Endothelial cell of umbilical vein (primary cell): Measurements from ENCODE around the gene RCVRN. TPM values are rescaled to one million over a fixed set of nuclear protein-coding genes. Genes with fewer than 3 reads are reported as not detected.

Source experiments
- BruUV-seq: library from RNA; stranded (reverse); fragments of 400-500 nt; replicated peaks from 2 replicates; lab custom pipeline; 2021; lab: Mats Ljungman, UMichigan
- CTCF ChIA-PET: fragments of 300-600, 350-600 bp; sonication (Branson Sonifier 250); formaldehyde crosslinking; loops from one replicate; lab custom pipeline; 2021; ENCODE audit warnings: antibody characterized with exemption, inconsistent platforms; lab: Charles Lee
- POLR2A ChIA-PET: fragments of 300-600, 350-600 bp; sonication (Branson Sonifier 250); formaldehyde crosslinking; loops from one replicate; lab custom pipeline; 2021; ENCODE audit warnings: antibody characterized with exemption, inconsistent platforms; lab: Charles Lee
- DNase-seq: peaks from one replicate; pipeline ENCODE4 v3.0.0-alpha.2; 2011; ENCODE audit warnings: low read depth, low spot score
- FAIRE-seq: peaks from 2 replicates; lab custom pipeline; 2011; peaks lifted over from hg19 to GRCh38; lab: Jason Lieb, UNC
- H2AFZ ChIP-seq: 2 replicates; pipeline ENCODE4 v1.6.0; 2012; ENCODE audit warnings: low read depth, low read length, control low read depth, inconsistent platforms
- H3K27ac ChIP-seq: 2 replicates; pipeline ENCODE4 v1.5.1; 2011; ENCODE audit warnings: low read depth, mild to moderate bottlenecking, control low read depth, low read length, moderate library complexity; ENCODE audit not compliant: insufficient read depth
- H3K27me3 ChIP-seq, 2 experiments: 2 replicates each; pipeline versions ENCODE4 v1.6.0 to v1.6.1; 2011; ENCODE audit warnings: low read length in 2 of 2, mixed read lengths in 1 of 2; ENCODE audit not compliant: control insufficient read depth in 2 of 2, insufficient read depth in 2 of 2
- H3K36me3 ChIP-seq, 2 experiments: 2 replicates in 1 of 2; 3 replicates in 1 of 2; pipeline ENCODE4 v1.5.1; 2011; ENCODE audit warnings: low read length in 2 of 2, mild to moderate bottlenecking in 1 of 2, moderate library complexity in 1 of 2; ENCODE audit not compliant: control insufficient read depth in 2 of 2, insufficient read depth in 2 of 2; ENCODE audit errors: extremely low read depth in 1 of 2
- H3K4me1 ChIP-seq: 3 replicates; pipeline ENCODE4 v1.5.1; 2011; ENCODE audit warnings: mild to moderate bottlenecking, low read length; ENCODE audit not compliant: control insufficient read depth, insufficient read depth; ENCODE audit errors: extremely low read depth
- H3K4me2 ChIP-seq: 2 replicates; pipeline ENCODE4 v1.6.1; 2011; ENCODE audit warnings: low read length, control low read depth, mixed read lengths; ENCODE audit not compliant: insufficient read depth
- H3K4me3 ChIP-seq, 3 experiments: fragments of 200-600 bp in 1 of 3; sonication (generic), shearing (Covaris generic) in 1 of 3; replicated peaks in 1 of 3; 2 replicates each; pipeline ENCODE4 v1.5.1; 2011 to 2016; ENCODE audit warnings: control low read depth in 3 of 3, low read length in 3 of 3, mild to moderate bottlenecking in 2 of 3, inconsistent platforms in 1 of 3, low read depth in 1 of 3, moderate library complexity in 1 of 3; ENCODE audit not compliant: insufficient read depth in 1 of 3
- H3K79me2 ChIP-seq: 2 replicates; pipeline ENCODE4 v1.6.0; 2012; ENCODE audit warnings: low read length, inconsistent platforms; ENCODE audit not compliant: control insufficient read depth, insufficient read depth
- H3K9ac ChIP-seq: replicated peaks from 2 replicates; pipeline ENCODE3; 2011; ENCODE audit warnings: low read length, control low read depth; ENCODE audit not compliant: insufficient read depth; ENCODE audit errors: extremely low read depth
- H3K9me1 ChIP-seq: replicated peaks from 3 replicates; pipeline ENCODE4 v1.6.0; 2011; ENCODE audit warnings: mild to moderate bottlenecking, low read length; ENCODE audit not compliant: control insufficient read depth, insufficient read depth; ENCODE audit errors: extremely low read depth
- H3K9me3 ChIP-seq: replicated peaks from 2 replicates; pipeline ENCODE4 v1.5.1; 2012; ENCODE audit warnings: low read length, inconsistent platforms; ENCODE audit not compliant: control insufficient read depth, insufficient read depth
- H4K20me1 ChIP-seq: replicated peaks from 2 replicates; pipeline ENCODE3; 2011; ENCODE audit warnings: mild to moderate bottlenecking, low read length; ENCODE audit not compliant: control insufficient read depth, insufficient read depth; ENCODE audit errors: extremely low read depth
- EZH2 ChIP-seq: IDR thresholded peaks from 2 replicates; pipeline ENCODE4 v1.6.1; 2012; ENCODE audit warnings: borderline replicate concordance, low read depth, mild to moderate bottlenecking, moderate library complexity, low read length, inconsistent platforms; ENCODE audit not compliant: severe bottlenecking
- FOS ChIP-seq: IDR thresholded peaks from 2 replicates; pipeline ENCODE4 v1.6.1; 2011; ENCODE audit warnings: mild to moderate bottlenecking, low read length, moderate library complexity, borderline replicate concordance; ENCODE audit not compliant: insufficient read depth
- GATA2 ChIP-seq: IDR thresholded peaks from 2 replicates; pipeline ENCODE4 v1.7.0; 2011; ENCODE audit warnings: low read depth, mild to moderate bottlenecking, moderate library complexity, mixed read lengths, low read length; ENCODE audit not compliant: insufficient read length, insufficient read depth
- JUN ChIP-seq: IDR thresholded peaks from 2 replicates; pipeline ENCODE4 v1.6.1; 2011; ENCODE audit warnings: borderline replicate concordance, low read depth; ENCODE audit not compliant: insufficient read length, insufficient read depth
- MYC ChIP-seq: IDR thresholded peaks from one replicate; pipeline ENCODE4 v1.6.1; 2011; ENCODE audit warnings: mild to moderate bottlenecking, low read depth, low read length
- POLR2A ChIP-seq: IDR thresholded peaks from 2 replicates; pipeline ENCODE4 v1.6.1; 2012; ENCODE audit warnings: low read depth, mild to moderate bottlenecking, control low read depth, low read length
- POLR2AphosphoS5 ChIP-seq: IDR thresholded peaks from 2 replicates; pipeline ENCODE4 v1.6.1; 2012; ENCODE audit warnings: low read depth, mild to moderate bottlenecking, control low read depth, low read length, moderate library complexity; ENCODE audit not compliant: insufficient read depth
- dilution Hi-C: fragments of 300-500 bp; cut with MboI; formaldehyde crosslinking; loops from one replicate; pipeline ENCODE4 v1.15.0; 2019; ENCODE audit warnings: low sequenced_read_pairs; ENCODE audit not compliant: extremely low pct_ligation_motif_present
- intact Hi-C: fragments of 100-400 bp; cut with micrococcal nuclease; formaldehyde crosslinking; loops from one replicate; pipeline ENCODE4 v1.10.0; 2022
- polyA plus RNA-seq, 4 experiments: library from polyadenylated mRNA; depleted of rRNA in 3 of 4; stranded (reverse) in 3 of 4; unstranded in 1 of 4; fragments of >200 nt; gene quantifications; 2 replicates each; pipeline versions ENCODE4 v1.2.1 to v1.2.3, GENCODE V29; 2011 to 2012; ENCODE audit warnings: missing spikeins in 1 of 4
- total RNA-seq: library from RNA; stranded (reverse); gene quantifications from 2 replicates; pipeline ENCODE4 v1.2.3, GENCODE V29; 2021
- TF ChIP-seq, protein P1 (sequence below): IDR thresholded peaks from 2 replicates; pipeline ENCODE4 v1.6.1; 2011; ENCODE audit not compliant: insufficient read depth, insufficient read length
- TF ChIP-seq, protein P2 (sequence below), 2 donors: IDR thresholded peaks; 1 replicate in 1 of 2; 2 replicates in 1 of 2; pipeline ENCODE4 v1.5.1; 2011; ENCODE audit warnings: low read length in 2 of 2, mild to moderate bottlenecking in 2 of 2, moderate library complexity in 2 of 2, control low read depth in 1 of 2, inconsistent platforms in 1 of 2, low read depth in 1 of 2; ENCODE audit not compliant: insufficient read depth in 1 of 2; ENCODE audit errors: extremely low read depth in 1 of 2

The RCVRN gene
- total and polyA plus RNA-seq, 2 donors (not counting 3 experiments of a cell fraction or from before 2014, with no cell fraction given), result not detected

DNA sequence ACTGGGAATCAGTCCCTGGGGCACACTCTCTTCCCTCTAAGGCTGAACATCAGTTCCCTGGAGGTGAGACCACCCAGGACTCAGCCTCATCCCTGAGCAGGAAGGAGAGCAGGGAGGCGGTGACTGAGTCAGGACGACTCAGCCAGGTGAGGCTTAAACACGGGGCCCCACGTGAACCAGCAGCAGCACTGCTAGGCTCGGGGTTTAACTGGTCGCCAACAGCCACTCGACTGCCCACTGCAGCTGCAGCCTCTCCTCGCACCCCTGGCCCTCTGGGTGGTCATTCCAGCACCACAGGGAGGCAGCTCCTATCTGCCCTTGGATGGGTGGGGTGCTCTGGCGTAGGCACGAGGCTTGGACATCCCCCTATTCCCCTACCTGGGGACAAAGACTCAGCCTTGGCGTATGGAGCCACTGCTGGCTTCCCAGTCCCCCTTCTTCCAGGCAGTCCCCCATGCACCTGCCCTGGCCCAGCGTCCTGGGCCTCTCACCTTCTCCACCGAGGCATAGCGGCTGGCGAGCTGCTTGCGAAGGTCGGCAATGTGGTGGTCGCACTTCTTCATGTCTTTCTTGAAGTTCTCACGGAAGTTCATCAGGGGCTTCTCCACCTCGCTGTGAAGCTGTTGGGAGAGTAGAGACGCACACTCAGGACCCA lies 21.2 kb upstream of the RCVRN start:
- no peaks in the 10 kb centered on the region for H3K9me1 ChIP-seq
- no peak overlapping the region for H3K4me3 ChIP-seq
- H3K9ac ChIP-seq, result no peak overlapping the region
- no peaks in the 10 kb centered on the region for H3K4me1 ChIP-seq
- TF ChIP-seq POLR2A (no peak), MYC (no peak), JUN (no peak), EZH2 (no peak), POLR2AphosphoS5 (no peak), FOS (no peak), GATA2 (no peak)
- TF ChIP-seq, protein P1, sequence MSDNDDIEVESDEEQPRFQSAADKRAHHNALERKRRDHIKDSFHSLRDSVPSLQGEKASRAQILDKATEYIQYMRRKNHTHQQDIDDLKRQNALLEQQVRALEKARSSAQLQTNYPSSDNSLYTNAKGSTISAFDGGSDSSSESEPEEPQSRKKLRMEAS, result no peak
- TF ChIP-seq, protein P2, sequence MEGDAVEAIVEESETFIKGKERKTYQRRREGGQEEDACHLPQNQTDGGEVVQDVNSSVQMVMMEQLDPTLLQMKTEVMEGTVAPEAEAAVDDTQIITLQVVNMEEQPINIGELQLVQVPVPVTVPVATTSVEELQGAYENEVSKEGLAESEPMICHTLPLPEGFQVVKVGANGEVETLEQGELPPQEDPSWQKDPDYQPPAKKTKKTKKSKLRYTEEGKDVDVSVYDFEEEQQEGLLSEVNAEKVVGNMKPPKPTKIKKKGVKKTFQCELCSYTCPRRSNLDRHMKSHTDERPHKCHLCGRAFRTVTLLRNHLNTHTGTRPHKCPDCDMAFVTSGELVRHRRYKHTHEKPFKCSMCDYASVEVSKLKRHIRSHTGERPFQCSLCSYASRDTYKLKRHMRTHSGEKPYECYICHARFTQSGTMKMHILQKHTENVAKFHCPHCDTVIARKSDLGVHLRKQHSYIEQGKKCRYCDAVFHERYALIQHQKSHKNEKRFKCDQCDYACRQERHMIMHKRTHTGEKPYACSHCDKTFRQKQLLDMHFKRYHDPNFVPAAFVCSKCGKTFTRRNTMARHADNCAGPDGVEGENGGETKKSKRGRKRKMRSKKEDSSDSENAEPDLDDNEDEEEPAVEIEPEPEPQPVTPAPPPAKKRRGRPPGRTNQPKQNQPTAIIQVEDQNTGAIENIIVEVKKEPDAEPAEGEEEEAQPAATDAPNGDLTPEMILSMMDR (IDR thresholded peaks at IDR 0.05; ENCODE audit: extremely low read depth in 1 of 2, insufficient read depth in 1 of 2, low read depth in 1 of 2, low read length in 2 of 2), result no peak
- dilution Hi-C loops (no loop called here), intact Hi-C loops (loop anchor here (10.0 kb wide), 1 partner anchor 399 kb away; no protein-coding TSS in a partner anchor)
- H2AFZ ChIP-seq, result no peak overlapping the region
- no peak overlapping the region for H3K27ac ChIP-seq
- DNase-seq (no peak), FAIRE-seq (no peak)
- H3K4me2 ChIP-seq, result no peak overlapping the region
- POLR2A ChIA-PET, result no interaction called here
- no peaks in the 10 kb centered on the region for H4K20me1 ChIP-seq
- no peaks in the 10 kb centered on the region for H3K79me2 ChIP-seq
- no peaks in the 10 kb centered on the region for H3K9me3 ChIP-seq
- no peaks in the 10 kb centered on the region for H3K36me3 ChIP-seq
- no peaks in the 10 kb centered on the region for H3K27me3 ChIP-seq
- no TSS peak for BruUV-seq
- CTCF ChIA-PET, result interaction anchor here (1.2 to 3.5 kb wide), 3 partner anchors 688 to 692 kb away, joined by 3 to 11 read pairs (median 8); no protein-coding TSS in a partner anchor
